Measurements from ENCODE around the gene ABCA12. TPM values are rescaled to one million over a fixed set of nuclear protein-coding genes. Genes with fewer than 3 reads are reported as not detected.

Gene ABCA12
- total and polyA plus RNA-seq, 2 of the 13 experiments (the other 11 are each of a cell fraction or from before 2014, with no cell fraction given) = 0.02 to 0.07 TPM

DNA sequence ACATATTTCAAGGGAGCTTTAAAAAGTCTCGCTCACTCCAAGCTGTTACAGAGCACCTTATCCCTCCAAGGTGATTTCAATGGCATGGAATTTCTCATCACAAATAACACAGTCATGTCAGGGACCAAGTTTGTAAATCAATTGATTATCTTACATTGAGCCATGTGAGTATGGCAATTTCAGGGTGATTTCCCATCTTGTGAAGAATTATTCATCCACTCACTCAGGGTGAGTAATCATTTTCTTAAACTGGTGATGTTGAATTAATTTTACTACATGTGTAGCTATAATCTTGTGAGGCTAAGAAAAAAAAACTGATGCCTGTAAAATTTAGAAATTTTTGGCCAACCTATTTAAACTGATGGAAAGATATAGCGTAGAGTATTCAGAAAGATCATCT is 3.3 kb upstream of the ABCA12 start (continued):
- TF ChIP-seq ETV5 (CRISPR knock-in tag; IDR thresholded peaks at IDR 0.05; ENCODE audit: borderline replicate concordance) = no peak
- TF ChIP-seq ARID2 (CRISPR knock-in tag; IDR thresholded peaks at IDR 0.05; ENCODE audit: borderline replicate concordance) = no peak
- TF ChIP-seq GABPB1 (CRISPR knock-in tag; IDR thresholded peaks at IDR 0.05) = no peak
- no peak for TF ChIP-seq GATA4 (IDR thresholded peaks at IDR 0.05; ENCODE audit: borderline replicate concordance, low read depth)
- TF ChIP-seq CREM (IDR thresholded peaks at IDR 0.05) = no peak
- no peak for TF ChIP-seq CREM (CRISPR knock-in tag; IDR thresholded peaks at IDR 0.05)
- no peak for TF ChIP-seq ZSCAN22 (CRISPR knock-in tag; IDR thresholded peaks at IDR 0.05)
- no peak for TF ChIP-seq NR2F6 (IDR thresholded peaks at IDR 0.05)
- no peak for TF ChIP-seq NR2F6 (CRISPR knock-in tag; IDR thresholded peaks at IDR 0.05)

GRCh38 chr2:215140166-215140707 is 1.8 kb upstream of the ABCA12 start:
- 0 out of 5 replicates have a peak, but pooled peaks cover 0 to 6% of the 10 kb centered on the region in 2 experiments for H3K27me3 ChIP-seq (ENCODE audit: control insufficient read depth in 1 of 2, insufficient read depth in 2 of 2, low read length in 2 of 2)
- in situ Hi-C loops (cut with HindIII; ENCODE audit: extremely low pct_ligation_motif_present, low pct_unique_long_range_greater_than_20kb) = no loop called here
- no peaks in the 10 kb centered on the region for H3K36me3 ChIP-seq (replicated peaks in 1 of 2; ENCODE audit: control insufficient read depth in 1 of 2, insufficient read depth in 2 of 2, low read length in 2 of 2)
- H3K4me3 ChIP-seq (replicated peaks in 1 of 3; ENCODE audit: insufficient read depth in 1 of 3, low read depth in 2 of 3, low read length in 3 of 3) = no peak overlapping the region
- H3K79me2 ChIP-seq (ENCODE audit: insufficient read depth, low read length) = no peaks in the 10 kb centered on the region
- no peaks in the 10 kb centered on the region for H3K4me1 ChIP-seq (ENCODE audit: insufficient read depth, low read length)
- no peak overlapping the region for H3K4me2 ChIP-seq (ENCODE audit: low read depth, low read length)
- H3K9ac ChIP-seq (ENCODE audit: insufficient read depth, low read depth, low read length) = no peak overlapping the region
- ATAC-seq (no peak), FAIRE-seq (no peak), DNase-seq (ENCODE audit: low spot score) (no peak)
- no peaks in the 10 kb centered on the region for H3K9me3 ChIP-seq (ENCODE audit: low read length)
- BruUV-seq (replicated peaks) = no TSS peak
- ChIA-PET CTCF (ENCODE audit: low intra/inter-chr PET ratio, low total read pairs) (no interaction called here), POLR2A (no interaction called here)
- no peaks in the 10 kb centered on the region for H4K20me1 ChIP-seq (ENCODE audit: insufficient read depth, low read length)
- intact Hi-C loops (cut with micrococcal nuclease; ENCODE audit: unreplicated experiment) = no loop called here
- no peak overlapping the region for H3K27ac ChIP-seq (ENCODE audit: extremely low read length, insufficient read depth, low read length)
- H2AFZ ChIP-seq (ENCODE audit: low read length) = no peak overlapping the region
- WGBS (ENCODE audit: low lambda C conversion rate) = 20% methylated on average over 4 of the region's 4 CpGs
- TF ChIP-seq TBX3 (IDR thresholded peaks at IDR 0.05; ENCODE audit: borderline replicate concordance) (no peak), ZFAT (CRISPR knock-in tag; conservative IDR thresholded peaks at IDR 0.05) (no peak), HMGA1 (CRISPR knock-in tag; conservative IDR thresholded peaks at IDR 0.05) (no peak), CREB1 (IDR thresholded peaks at IDR 0.05) (no peak), CREB1 (CRISPR knock-in tag; IDR thresholded peaks at IDR 0.05) (no peak), SP1 (IDR thresholded peaks at IDR 0.05) (no peak), SP1 (CRISPR knock-in tag; IDR thresholded peaks at IDR 0.05) (no peak), KDM1A (CRISPR knock-in tag; IDR thresholded peaks at IDR 0.05) (no peak), ZNF691 (CRISPR knock-in tag; IDR thresholded peaks at IDR 0.05; ENCODE audit: borderline replicate concordance, low read depth) (no peak), ELF1 (CRISPR knock-in tag; IDR thresholded peaks at IDR 0.05) (no peak), ZNF713 (CRISPR knock-in tag; IDR thresholded peaks at IDR 0.05) (no peak), SIX1 (CRISPR knock-in tag; IDR thresholded peaks at IDR 0.05; ENCODE audit: borderline replicate concordance) (no peak), ZNF629 (CRISPR knock-in tag; conservative IDR thresholded peaks at IDR 0.05) (no peak)
- TF ChIP-seq, protein P1, sequence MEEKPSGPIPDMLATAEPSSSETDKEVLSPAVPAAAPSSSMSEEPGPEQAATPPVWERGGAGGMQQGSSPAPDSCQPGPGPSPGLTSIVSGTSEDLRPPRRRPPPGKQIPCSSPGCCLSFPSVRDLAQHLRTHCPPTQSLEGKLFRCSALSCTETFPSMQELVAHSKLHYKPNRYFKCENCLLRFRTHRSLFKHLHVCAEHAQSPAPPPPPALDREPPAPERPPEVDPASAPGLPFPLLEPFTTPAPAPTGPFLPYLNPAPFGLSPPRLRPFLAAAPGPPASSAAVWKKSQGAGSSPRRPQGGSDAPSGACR (CRISPR knock-in tag; IDR thresholded peaks at IDR 0.05) = no peak
- TF ChIP-seq, protein P2, sequence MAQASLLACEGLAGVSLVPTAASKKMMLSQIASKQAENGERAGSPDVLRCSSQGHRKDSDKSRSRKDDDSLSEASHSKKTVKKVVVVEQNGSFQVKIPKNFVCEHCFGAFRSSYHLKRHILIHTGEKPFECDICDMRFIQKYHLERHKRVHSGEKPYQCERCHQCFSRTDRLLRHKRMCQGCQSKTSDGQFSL (CRISPR knock-in tag; IDR thresholded peaks at IDR 0.05) = no peak

Data from HepG2 (cell line).